Liver (tissue), 2 donors: Measurements from ENCODE around the gene GNG14.

Experiments used
- CTCF ChIP-seq: fragments of 150-350 bp; IDR thresholded peaks from 2 replicates; pipeline ENCODE4 v1.5.1; 2017; ENCODE audit warnings: improper control_type of control experiment, low read depth, low read length; ENCODE audit not compliant: missing input control
- MAX ChIP-seq: IDR thresholded peaks from 2 replicates; pipeline ENCODE4 v1.6.1; 2016; ENCODE audit warnings: antibody characterized with exemption
- donor health status: healthy.

GRCh38 chr19:12727745-12728433, 40.1 kb downstream of the GNG14 start:
- TF ChIP-seq CTCF (no peak), MAX (no peak)
